Natural killer cell (primary cell): ENCODE data around the gene MARCHF10. TPM values are rescaled to one million over a fixed set of nuclear protein-coding genes. Genes with fewer than 3 reads are reported as not detected.

ENCODE experiments used
- ATAC-seq, 3 donors: fragments of 150-1000 bp in 2 of 3; fragments of 200-7000 bp in 1 of 3; cut with Tn5 transposase; 1 replicate in 1 of 3; 2 replicates in 2 of 3; pipeline ENCODE4 v1.10.0; 2021; ENCODE audit warnings: mild to moderate bottlenecking in 2 of 3, moderate library complexity in 2 of 3
- DNase-seq, 2 donors: peaks; one replicate each; pipeline versions ENCODE4 v3.0.0 to v3.0.0-alpha.2; 2013 to 2021; ENCODE audit warnings: mixed read lengths in 1 of 2
- H3K27ac ChIP-seq: one replicate; pipeline ENCODE4 v1.5.1; 2013; ENCODE audit warnings: mild to moderate bottlenecking, low read length
- H3K27me3 ChIP-seq: one replicate; pipeline ENCODE4 v1.6.1; 2013; ENCODE audit warnings: low read length; ENCODE audit not compliant: control insufficient read depth, insufficient read depth
- H3K36me3 ChIP-seq: one replicate; pipeline ENCODE4 v1.6.1; 2013; ENCODE audit warnings: low read length; ENCODE audit not compliant: control insufficient read depth, insufficient read depth
- H3K4me1 ChIP-seq: one replicate; pipeline ENCODE4 v1.6.1; 2013; ENCODE audit warnings: low read length; ENCODE audit not compliant: control insufficient read depth, insufficient read depth
- H3K4me3 ChIP-seq: one replicate; pipeline ENCODE4 v1.5.1; 2013; ENCODE audit warnings: low read length
- H3K9me3 ChIP-seq: one replicate; pipeline ENCODE4 v1.6.1; 2013; ENCODE audit warnings: low read length; ENCODE audit not compliant: control insufficient read depth, insufficient read depth
- H3K27ac Mint-ChIP-seq, 2 donors: one replicate each; pipeline ENCODE4 v1.8.0; 2022; ENCODE audit warnings: mild to moderate bottlenecking in 2 of 2, mixed read lengths in 2 of 2, moderate library complexity in 1 of 2
- H3K27me3 Mint-ChIP-seq, 2 donors: one replicate each; pipeline ENCODE4 v1.8.0; 2022; ENCODE audit warnings: low read depth in 2 of 2, mixed read lengths in 2 of 2
- H3K36me3 Mint-ChIP-seq: one replicate; pipeline ENCODE4 v1.8.0; 2022; ENCODE audit warnings: mixed read lengths
- H3K4me1 Mint-ChIP-seq, 2 donors: one replicate each; pipeline ENCODE4 v1.8.0; 2022; ENCODE audit warnings: mixed read lengths in 2 of 2
- H3K4me3 Mint-ChIP-seq: one replicate; pipeline ENCODE4 v1.8.0; 2022; ENCODE audit warnings: mild to moderate bottlenecking, moderate library complexity, mixed read lengths
- H3K9me3 Mint-ChIP-seq, 2 donors: one replicate each; pipeline ENCODE4 v1.8.0; 2022; ENCODE audit warnings: mixed read lengths in 2 of 2
- CTCF ChIP-seq: fragments of 200-600 bp; IDR thresholded peaks from one replicate; pipeline ENCODE4 v1.8.0; 2022; ENCODE audit warnings: antibody characterized with exemption
- WGBS: methylation state at CpG from one replicate; pipeline ENCODE4 v1.1.7; 2013; ENCODE audit warnings: missing lambda C conversion rate; ENCODE audit not compliant: insufficient coverage; 5-methylcytosine and 5-hydroxymethylcytosine counted together
- intact Hi-C: fragments of 100-400 bp; cut with micrococcal nuclease; formaldehyde crosslinking; loops from one replicate; pipeline ENCODE4 v1.14.2; 2022
- total RNA-seq, 4 donors: library from RNA; stranded (reverse); fragments of 120-200 nt in 1 of 4; gene quantifications; one replicate each; pipeline versions ENCODE4 v1.2.3 to v1.2.4, GENCODE V29; 2013 to 2022

Gene MARCHF10
- total RNA-seq, 3 donors from 2014 or later (not counting 1 experiment from before 2014, with no cell fraction given): 0.35 to 1.2 (median 0.40) TPM

GRCh38 chr17:62676952-62677596 is 131.0 kb downstream of the MARCHF10 start:
- intact Hi-C loops: no loop called here
- DNase-seq: no peak
- H3K27me3 Mint-ChIP-seq: no peaks in the 10 kb centered on the region
- no peak overlapping the region for H3K27ac ChIP-seq
- H3K36me3 ChIP-seq: no peaks in the 10 kb centered on the region
- no peak overlapping the region for H3K27ac Mint-ChIP-seq
- no peaks in the 10 kb centered on the region for H3K4me1 ChIP-seq
- no peak overlapping the region for H3K4me3 ChIP-seq
- no peaks in the 10 kb centered on the region for H3K27me3 ChIP-seq
- H3K4me1 Mint-ChIP-seq: peaks cover 0 to 4% of the 10 kb centered on the region in 2 donors
- no peak for TF ChIP-seq CTCF
- WGBS: 95% methylated on average over 18 of the region's 18 CpGs
- no peaks in the 10 kb centered on the region for H3K36me3 Mint-ChIP-seq
- no peaks in the 10 kb centered on the region for H3K9me3 ChIP-seq
- no peak overlapping the region for H3K4me3 Mint-ChIP-seq
- ATAC-seq: no peak
- no peaks in the 10 kb centered on the region for H3K9me3 Mint-ChIP-seq

GRCh38 chr17:62676231-62676943 is 131.7 kb downstream of the MARCHF10 start:
- DNase-seq (no peak), ATAC-seq (no peak)
- Mint-ChIP-seq H3K27ac (no peak overlapping the region), H3K27me3 (no peaks in the 10 kb centered on the region), H3K9me3 (no peaks in the 10 kb centered on the region), H3K36me3 (no peaks in the 10 kb centered on the region), H3K4me1 (peaks cover 0 to 5% of the 10 kb centered on the region in 2 donors), H3K4me3 (no peak overlapping the region)
- TF ChIP-seq CTCF: no peak
- no peak overlapping the region for H3K27ac ChIP-seq
- H3K9me3 ChIP-seq: no peaks in the 10 kb centered on the region
- WGBS: 91% methylated on average over 16 of the region's 16 CpGs
- H3K27me3 ChIP-seq: no peaks in the 10 kb centered on the region
- no peaks in the 10 kb centered on the region for H3K4me1 ChIP-seq
- no peaks in the 10 kb centered on the region for H3K36me3 ChIP-seq
- intact Hi-C loops: no loop called here
- no peak overlapping the region for H3K4me3 ChIP-seq

GRCh38 chr17:62675701-62676100 is 132.4 kb downstream of the MARCHF10 start:
- no peak overlapping the region for H3K4me3 ChIP-seq
- WGBS: 89% methylated on average over 4 of the region's 4 CpGs
- no peaks in the 10 kb centered on the region for H3K9me3 ChIP-seq
- Mint-ChIP-seq H3K4me1 (peaks cover 0 to 5% of the 10 kb centered on the region in 2 donors), H3K27me3 (no peaks in the 10 kb centered on the region), H3K4me3 (no peak overlapping the region), H3K9me3 (no peaks in the 10 kb centered on the region), H3K27ac (no peak overlapping the region), H3K36me3 (no peaks in the 10 kb centered on the region)
- no peaks in the 10 kb centered on the region for H3K4me1 ChIP-seq
- no peaks in the 10 kb centered on the region for H3K36me3 ChIP-seq
- intact Hi-C loops: no loop called here
- H3K27me3 ChIP-seq: no peaks in the 10 kb centered on the region
- H3K27ac ChIP-seq: no peak overlapping the region
- TF ChIP-seq CTCF: no peak
- DNase-seq (no peak), ATAC-seq (no peak)
